Astrocyte of the spinal cord (primary cell): ENCODE data around the gene MKRN2.

Experiments used
- DNase-seq: peaks from one replicate; pipeline ENCODE4 v3.0.0; 2011; ENCODE audit warnings: low read depth, low spot score
- H3K4me3 ChIP-seq: 2 replicates; pipeline ENCODE4 v1.5.1; 2011; ENCODE audit warnings: low read depth, mild to moderate bottlenecking, low read length, moderate library complexity
- in situ Hi-C: cut with HindIII; loops from 2 replicates; pipeline ENCODE4 v1.10.0; 2017; ENCODE audit warnings: low sequenced_read_pairs
- TF ChIP-seq, protein P1 (sequence below): IDR thresholded peaks from 2 replicates; pipeline ENCODE4 v1.5.1; 2012; ENCODE audit warnings: low read depth, mild to moderate bottlenecking, low read length, inconsistent platforms

The MKRN2 gene

GRCh38 chr3:12515631-12516030 is 41.3 kb upstream of the MKRN2 start:
- in situ Hi-C loops, result no loop called here
- H3K4me3 ChIP-seq, result no peak overlapping the region
- DNase-seq, result no peak
- TF ChIP-seq, protein P1, sequence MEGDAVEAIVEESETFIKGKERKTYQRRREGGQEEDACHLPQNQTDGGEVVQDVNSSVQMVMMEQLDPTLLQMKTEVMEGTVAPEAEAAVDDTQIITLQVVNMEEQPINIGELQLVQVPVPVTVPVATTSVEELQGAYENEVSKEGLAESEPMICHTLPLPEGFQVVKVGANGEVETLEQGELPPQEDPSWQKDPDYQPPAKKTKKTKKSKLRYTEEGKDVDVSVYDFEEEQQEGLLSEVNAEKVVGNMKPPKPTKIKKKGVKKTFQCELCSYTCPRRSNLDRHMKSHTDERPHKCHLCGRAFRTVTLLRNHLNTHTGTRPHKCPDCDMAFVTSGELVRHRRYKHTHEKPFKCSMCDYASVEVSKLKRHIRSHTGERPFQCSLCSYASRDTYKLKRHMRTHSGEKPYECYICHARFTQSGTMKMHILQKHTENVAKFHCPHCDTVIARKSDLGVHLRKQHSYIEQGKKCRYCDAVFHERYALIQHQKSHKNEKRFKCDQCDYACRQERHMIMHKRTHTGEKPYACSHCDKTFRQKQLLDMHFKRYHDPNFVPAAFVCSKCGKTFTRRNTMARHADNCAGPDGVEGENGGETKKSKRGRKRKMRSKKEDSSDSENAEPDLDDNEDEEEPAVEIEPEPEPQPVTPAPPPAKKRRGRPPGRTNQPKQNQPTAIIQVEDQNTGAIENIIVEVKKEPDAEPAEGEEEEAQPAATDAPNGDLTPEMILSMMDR, result no peak

- H3K4me3 ChIP-seq, result no peak overlapping the region
- in situ Hi-C loops, result no loop called here
- TF ChIP-seq, protein P1, result no peak
- DNase-seq, result no peak
These were observed 40.0 kb upstream of the MKRN2 start for GRCh38 chr3:12516873-12517272.

- in situ Hi-C loops, result no loop called here
- H3K4me3 ChIP-seq, result no peak overlapping the region
- TF ChIP-seq, protein P1, result no peak
- no peak for DNase-seq
These were observed 38.4 kb upstream of the MKRN2 start for GRCh38 chr3:12518261-12519028.

DNA sequence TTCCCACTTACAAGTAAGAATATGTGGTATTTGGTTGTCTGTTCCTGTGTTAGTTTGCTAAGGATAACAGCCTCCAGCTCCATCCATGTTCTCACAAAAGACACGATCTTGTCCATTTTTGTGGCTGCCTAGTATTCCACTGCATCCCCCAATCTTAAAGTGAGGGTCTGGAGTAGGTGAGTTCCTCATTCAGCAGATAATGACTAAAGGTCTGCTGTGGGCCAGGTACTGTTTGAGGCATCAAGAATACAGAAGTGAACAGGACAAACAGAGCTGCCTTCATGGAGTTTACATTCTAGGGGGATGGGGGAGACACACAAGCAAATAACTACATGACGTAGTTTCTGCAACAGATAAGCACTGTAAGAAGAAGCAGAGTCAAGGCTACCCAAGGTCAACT is 35.9 kb upstream of the MKRN2 start:
- TF ChIP-seq, protein P1, result no peak
- no peak for DNase-seq
- no peak overlapping the region for H3K4me3 ChIP-seq
- in situ Hi-C loops, result no loop called here

DNA sequence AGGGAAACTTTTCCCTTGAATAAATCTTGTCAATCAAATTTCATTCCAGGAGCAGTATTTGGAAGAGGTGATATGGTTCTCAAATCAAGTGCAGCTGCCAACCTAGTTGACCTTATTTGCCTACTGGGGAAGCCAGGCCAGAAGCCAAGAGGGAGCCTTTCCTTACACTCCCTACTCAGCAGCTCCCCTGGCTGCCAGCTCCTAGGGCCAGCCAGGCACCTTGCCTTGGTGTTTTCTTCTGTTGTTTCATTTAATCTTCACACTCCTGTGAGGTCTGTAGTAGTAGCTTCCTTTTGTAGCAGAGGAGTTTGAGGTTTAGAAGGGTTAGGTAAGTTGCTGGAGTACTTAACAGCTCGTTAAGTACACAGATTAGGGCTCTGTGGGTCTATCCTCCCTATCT is 34.2 kb upstream of the MKRN2 start:
- in situ Hi-C loops, result no loop called here
- no peak for DNase-seq
- TF ChIP-seq, protein P1, result no peak
- H3K4me3 ChIP-seq, result no peak overlapping the region

- in situ Hi-C loops, result no loop called here
- TF ChIP-seq, protein P1, result no peak
- DNase-seq, result no peak
- H3K4me3 ChIP-seq, result no peak overlapping the region
These were observed 29.1 kb upstream of the MKRN2 start for GRCh38 chr3:12527757-12528143.
